Testis (tissue), 2 donors: ENCODE data around the gene KLHDC7A.

ENCODE experiments used
- CTCF ChIP-seq, 3 experiments: fragments of 450-650 bp in 2 of 3; fragments of 200-600 bp in 1 of 3; sonication (generic) in 1 of 3; IDR thresholded peaks; one replicate each; pipeline ENCODE4 v1.5.1; 2016 to 2019; ENCODE audit warnings: antibody characterized with exemption in 3 of 3, mild to moderate bottlenecking in 2 of 3, moderate library complexity in 1 of 3
- POLR2A ChIP-seq: fragments of 450-650 bp; IDR thresholded peaks from one replicate; pipeline ENCODE4 v1.6.1; 2017; ENCODE audit warnings: antibody characterized with exemption, mild to moderate bottlenecking, moderate library complexity

- TF ChIP-seq CTCF (IDR thresholded peaks at IDR 0.05) (no peak), POLR2A (no peak)
Observed at GRCh38 chr1:18486195-18486594, 5.5 kb downstream of the KLHDC7A start.
